A549 (cell line): Measurements from ENCODE around the gene SCYL3. TPM values are rescaled to one million over a fixed set of nuclear protein-coding genes. Genes with fewer than 3 reads are reported as not detected.

Experiments used
- ATAC-seq, 2 experiments: fragments of 200-7000 bp in 1 of 2; fragments of >200 bp in 1 of 2; cut with Nextera tagmentation in 1 of 2; cut with Tn5 transposase in 1 of 2; 3 replicates each; pipeline versions ENCODE4 v1.8.0 to v1.9.1; 2018 to 2020; ENCODE audit warnings: mild to moderate bottlenecking in 1 of 2, moderate library complexity in 1 of 2
- CTCF ChIA-PET: fragments of 300-600 bp; sonication (Branson Sonifier 250); formaldehyde crosslinking; extraction: SDS; loops from one replicate; lab custom pipeline; 2021; ENCODE audit warnings: antibody characterized with exemption, inconsistent platforms; lab: Yijun Ruan, JAX
- POLR2A ChIA-PET: fragments of 350-600 bp; formaldehyde crosslinking; extraction: SDS; loops from one replicate; lab custom pipeline; 2021; ENCODE audit warnings: antibody characterized with exemption, inconsistent platforms; lab: Yijun Ruan, JAX
- DNase-seq, 2 experiments: peaks; one replicate each; pipeline versions ENCODE4 v3.0.0 to v3.0.0-alpha.2; 2011 to 2016; ENCODE audit warnings: low read depth in 1 of 2, low spot score in 1 of 2
- FAIRE-seq: peaks from 2 replicates; lab custom pipeline; 2011; peaks lifted over from hg19 to GRCh38; lab: Jason Lieb, UNC
- H3K27ac ChIP-seq, 2 experiments: fragments of >200 bp; sonication (Bioruptor Twin); formaldehyde crosslinking; 3 replicates each; pipeline ENCODE4 v1.5.1; 2016 to 2017
- H3K4me1 ChIP-seq: fragments of >200 bp; sonication (Bioruptor Twin); formaldehyde crosslinking; 3 replicates; pipeline ENCODE4 v1.6.1; 2016
- H3K4me2 ChIP-seq: fragments of >200 bp; sonication (Bioruptor Twin); formaldehyde crosslinking; 3 replicates; pipeline ENCODE4 v1.6.1; 2016
- H3K4me3 ChIP-seq: fragments of >200 bp; sonication (Bioruptor Twin); formaldehyde crosslinking; 3 replicates; pipeline ENCODE4 v1.5.1; 2016
- H3K9me3 ChIP-seq: fragments of >200 bp; sonication (Bioruptor Twin); formaldehyde crosslinking; 3 replicates; pipeline ENCODE4 v1.6.1; 2016
- E2F6 ChIP-seq: IDR thresholded peaks from 2 replicates; pipeline ENCODE4 v1.6.1; 2012; ENCODE audit warnings: low read depth, borderline replicate concordance
- ELK1 ChIP-seq: fragments of 150-350 bp; IDR thresholded peaks from 2 replicates; pipeline ENCODE4 v1.6.1; 2014; ENCODE audit warnings: low read depth, mild to moderate bottlenecking, low read length
- EP300 ChIP-seq, 2 experiments: fragments of >200 bp; sonication (Bioruptor Twin); formaldehyde crosslinking; IDR thresholded peaks; 2 replicates in 1 of 2; 3 replicates in 1 of 2; pipeline ENCODE4 v1.6.1; 2016 to 2017
- FOSB ChIP-seq: fragments of 250-450 bp; sonication (Bioruptor Pico); IDR thresholded peaks from 2 replicates; pipeline ENCODE4 v1.5.0; 2020; ENCODE audit warnings: mild to moderate bottlenecking, moderate library complexity
- FOSL2 ChIP-seq, 2 experiments: fragments of 450-650 bp in 1 of 2; fragments of >200 bp in 1 of 2; sonication (Bioruptor Twin) in 1 of 2; formaldehyde crosslinking; IDR thresholded peaks; 2 replicates each; pipeline versions ENCODE4 v1.5.0 to v1.6.1; 2016 to 2020; ENCODE audit warnings: mild to moderate bottlenecking in 1 of 2, moderate library complexity in 1 of 2
- FOXS1 ChIP-seq: fragments of 250-450 bp; sonication (Bioruptor Pico); IDR thresholded peaks from 2 replicates; pipeline ENCODE4 v1.5.0; 2020; ENCODE audit warnings: mild to moderate bottlenecking, moderate library complexity
- GATA3 ChIP-seq: IDR thresholded peaks from 2 replicates; pipeline ENCODE4 v1.6.1; 2012; ENCODE audit warnings: borderline replicate concordance
- HMGXB4 ChIP-seq: fragments of 250-450 bp; sonication (Bioruptor Pico); IDR thresholded peaks from 2 replicates; pipeline ENCODE4 v1.5.0; 2021; ENCODE audit warnings: mild to moderate bottlenecking, moderate library complexity, borderline replicate concordance
- MAZ ChIP-seq: fragments of 150-350 bp; IDR thresholded peaks from 2 replicates; pipeline ENCODE4 v1.6.1; 2014; ENCODE audit warnings: antibody characterized with exemption, low read depth, low read length, borderline replicate concordance
- MYC ChIP-seq: IDR thresholded peaks from 2 replicates; pipeline ENCODE4 v1.6.1; 2012; ENCODE audit warnings: mild to moderate bottlenecking, inconsistent platforms, low read length, improper control_type of control experiment, borderline replicate concordance
- PHF8 ChIP-seq: fragments of 200-600 bp; sonication (generic); IDR thresholded peaks from 2 replicates; pipeline ENCODE4 v1.6.1; 2016; ENCODE audit warnings: low read depth, mild to moderate bottlenecking, antibody characterized with exemption, moderate library complexity, borderline replicate concordance
- POLR2AphosphoS2 ChIP-seq: conservative IDR thresholded peaks from 2 replicates; pipeline ENCODE4 v1.6.1; 2012; ENCODE audit warnings: low read length, improper control_type of control experiment, inconsistent platforms
- RAD21 ChIP-seq, 2 experiments: fragments of >200 bp in 1 of 2; sonication (Bioruptor Twin) in 1 of 2; formaldehyde crosslinking in 1 of 2; IDR thresholded peaks in 1 of 2; conservative IDR thresholded peaks in 1 of 2; 2 replicates in 1 of 2; 3 replicates in 1 of 2; pipeline ENCODE4 v1.6.1; 2012 to 2018; ENCODE audit warnings: inconsistent platforms in 1 of 2
- RCOR1 ChIP-seq: fragments of 150-350 bp; IDR thresholded peaks from 2 replicates; pipeline ENCODE4 v1.6.1; 2014; ENCODE audit warnings: antibody characterized with exemption, low read length, low read depth
- REST ChIP-seq: fragments of 200-600 bp; sonication (generic); IDR thresholded peaks from 2 replicates; pipeline ENCODE4 v1.6.1; 2016; ENCODE audit warnings: antibody characterized with exemption, mild to moderate bottlenecking, moderate library complexity
- TP53 ChIP-seq: fragments of 250-450 bp; sonication (Bioruptor Pico); IDR thresholded peaks from 2 replicates; pipeline ENCODE4 v1.5.0; 2021; ENCODE audit warnings: mild to moderate bottlenecking, moderate library complexity
- ZC3H11A ChIP-seq: fragments of 450-650 bp; IDR thresholded peaks from 2 replicates; pipeline ENCODE4 v1.6.1; 2014; ENCODE audit warnings: antibody characterized with exemption, mild to moderate bottlenecking
- WGBS: methylation state at CpG from one replicate; pipeline ENCODE4 v1.1.6; 2017; ENCODE audit errors: missing lambda C conversion rate; 5-methylcytosine and 5-hydroxymethylcytosine counted together
- polyA plus RNA-seq, 4 experiments: library from polyadenylated mRNA; depleted of rRNA in 3 of 4; stranded (reverse); fragments of >200 nt; fragmentation: RNase III in 1 of 4; extraction: RNeasy Plus Mini Kit Qiagen cat#74134 plus additional on column Dnase treatment in 1 of 4; gene quantifications; 2 replicates in 3 of 4; 3 replicates in 1 of 4; pipeline ENCODE4 v1.2.3, GENCODE V29; 2011 to 2017

SCYL3 gene
- polyA plus RNA-seq, 2 of the 4 experiments (the other 2 are of a cell fraction) = 3.2 to 7.3 TPM

GRCh38 chr1:169889871-169890270 lies 3.8 kb downstream of the SCYL3 start (continued):
- TF ChIP-seq MYC = no peak
- TF ChIP-seq ZC3H11A = no peak
- no peak for TF ChIP-seq MAZ
- TF ChIP-seq HMGXB4 = no peak
- no peak for TF ChIP-seq ELK1

- ChIA-PET CTCF (no interaction called here), POLR2A (no interaction called here)
- WGBS = 95% methylated on average over 2 of the region's 2 CpGs
- FAIRE-seq (no peak), DNase-seq (no peak), ATAC-seq (no peak)
- Histone ChIP-seq H3K27ac (no peak overlapping the region), H3K9me3 (no peaks in the 10 kb centered on the region), H3K4me1 (peaks cover 21% of the 10 kb centered on the region), H3K4me3 (no peak overlapping the region), H3K4me2 (no peak overlapping the region)
- TF ChIP-seq TP53 (CRISPR knock-in tag) (no peak), REST (no peak), PHF8 (no peak), POLR2AphosphoS2 (no peak), GATA3 (no peak), FOSB (no peak)
These were observed 6.8 kb downstream of the SCYL3 start for GRCh38 chr1:169886931-169887330.

- Histone ChIP-seq H3K4me2 (no peak overlapping the region), H3K9me3 (no peaks in the 10 kb centered on the region), H3K4me3 (no peak overlapping the region), H3K4me1 (peaks cover 16% of the 10 kb centered on the region), H3K27ac (no peak overlapping the region)
- POLR2A ChIA-PET = no interaction called here
- 81% methylated on average over 1 of the region's 1 CpG for WGBS
- FAIRE-seq = no peak
- CTCF ChIA-PET = no interaction called here
- TF ChIP-seq ZC3H11A (no peak), E2F6 (no peak), FOXS1 (CRISPR knock-in tag) (no peak), EP300 (IDR thresholded peaks at IDR 0.05) (no peak), FOSL2 (IDR thresholded peaks at IDR 0.05) (no peak), FOSL2 (CRISPR knock-in tag; IDR thresholded peaks at IDR 0.05) (peak; percentile 55; the same call in 1 of the 2 replicates), RAD21 (conservative IDR thresholded peaks at IDR 0.05 in 1 of 2, IDR thresholded peaks at IDR 0.05 in 1 of 2) (no peak), RCOR1 (no peak)
- DNase-seq = no peak
- ATAC-seq = no peak
These were observed 7.3 kb downstream of the SCYL3 start for GRCh38 chr1:169886422-169886821.
